HG02884 (cell line): ENCODE measurements around the gene CTPS2.
"Not testable (repeated sequence)": the region's sequence is repeated elsewhere in the genome, so short reads cannot be mapped to it uniquely, and the experiment has no call there.

Experiments
- ATAC-seq: cut with Tn5 transposase; IDR thresholded peaks from one replicate; pipeline ENCODE4 v1.9.1; 2021; ENCODE audit warnings: mild to moderate bottlenecking, moderate library complexity; ENCODE audit not compliant: unreplicated experiment

Gene CTPS2

GRCh38 chrX:16658284-16658683 is 54.2 kb downstream of the CTPS2 start:
- ATAC-seq: no peak

GRCh38 chrX:16654093-16654492 is 58.4 kb downstream of the CTPS2 start:
- no peak for ATAC-seq

GRCh38 chrX:16653424-16653823 is 59.0 kb downstream of the CTPS2 start:
- no peak for ATAC-seq

- no peak for ATAC-seq
Observed at GRCh38 chrX:16651391-16652024, 61.0 kb downstream of the CTPS2 start.

GRCh38 chrX:16649858-16650257 is 62.6 kb downstream of the CTPS2 start, which contains the start of gene S100G:
Gene S100G, plus strand, starts transcription at chrX:16650158. Its CDS starts 849 bp downstream, at chrX:16651007.
- no peak for ATAC-seq

- no peak for ATAC-seq
Observed at GRCh38 chrX:16646366-16647138, 65.9 kb downstream of the CTPS2 start.

GRCh38 chrX:16643176-16643575 is 69.3 kb downstream of the CTPS2 start:
- no peak for ATAC-seq

GRCh38 chrX:16640823-16641222 is 71.6 kb downstream of the CTPS2 start:
- no peak for ATAC-seq

GRCh38 chrX:16639966-16640365 is 72.5 kb downstream of the CTPS2 start:
- no peak for ATAC-seq

- no peak for ATAC-seq
Observed at GRCh38 chrX:16638533-16638932, 73.9 kb downstream of the CTPS2 start.

GRCh38 chrX:16635596-16635995 is 76.9 kb downstream of the CTPS2 start:
- ATAC-seq: no peak

- no peak for ATAC-seq
Observed at GRCh38 chrX:16635040-16635439, 77.4 kb downstream of the CTPS2 start.

GRCh38 chrX:16633754-16634153 is 78.7 kb downstream of the CTPS2 start:
- no peak for ATAC-seq

GRCh38 chrX:16629909-16630308 is 82.6 kb downstream of the CTPS2 start:
- no peak for ATAC-seq

GRCh38 chrX:16628946-16629595 is 83.4 kb downstream of the CTPS2 start:
- ATAC-seq: no peak

- not testable (repeated sequence) for ATAC-seq
Observed at GRCh38 chrX:16628511-16628910, 84.0 kb downstream of the CTPS2 start.

- no peak for ATAC-seq
Observed at GRCh38 chrX:16619024-16619423, 93.4 kb downstream of the CTPS2 start.

- ATAC-seq: no peak
Observed at GRCh38 chrX:16618422-16618821, 94.0 kb downstream of the CTPS2 start.

GRCh38 chrX:16617382-16617781 is 95.1 kb downstream of the CTPS2 start:
- no peak for ATAC-seq

GRCh38 chrX:16612257-16612897 is 100.1 kb downstream of the CTPS2 start:
- ATAC-seq: no peak

GRCh38 chrX:16610654-16611053 is 101.8 kb downstream of the CTPS2 start:
- ATAC-seq: not testable (repeated sequence)
